ENCODE data around the gene MTNR1A.

- TF ChIP-seq EP300 (IDR thresholded peaks at IDR 0.05): no peak
- no peak for TF ChIP-seq POLR2A (IDR thresholded peaks at IDR 0.05)
These were observed 41.0 kb downstream of the MTNR1A start for GRCh38 chr4:186514271-186514950.

Measured in sigmoid colon (tissue), 4 donors.